Natural killer cell (primary cell): ENCODE measurements around the gene ADAMTS14. TPM values are rescaled to one million over a fixed set of nuclear protein-coding genes. Genes with fewer than 3 reads are reported as not detected.

Experiments
- ATAC-seq, 3 donors: fragments of 150-1000 bp in 2 of 3; fragments of 200-7000 bp in 1 of 3; cut with Tn5 transposase; 1 replicate in 1 of 3; 2 replicates in 2 of 3; pipeline ENCODE4 v1.10.0; 2021; ENCODE audit warnings: mild to moderate bottlenecking in 2 of 3, moderate library complexity in 2 of 3
- DNase-seq, 2 donors: peaks; one replicate each; pipeline versions ENCODE4 v3.0.0 to v3.0.0-alpha.2; 2013 to 2021; ENCODE audit warnings: mixed read lengths in 1 of 2
- H3K27ac ChIP-seq: one replicate; pipeline ENCODE4 v1.5.1; 2013; ENCODE audit warnings: mild to moderate bottlenecking, low read length
- H3K27me3 ChIP-seq: one replicate; pipeline ENCODE4 v1.6.1; 2013; ENCODE audit warnings: low read length; ENCODE audit not compliant: control insufficient read depth, insufficient read depth
- H3K36me3 ChIP-seq: one replicate; pipeline ENCODE4 v1.6.1; 2013; ENCODE audit warnings: low read length; ENCODE audit not compliant: control insufficient read depth, insufficient read depth
- H3K4me1 ChIP-seq: one replicate; pipeline ENCODE4 v1.6.1; 2013; ENCODE audit warnings: low read length; ENCODE audit not compliant: control insufficient read depth, insufficient read depth
- H3K4me3 ChIP-seq: one replicate; pipeline ENCODE4 v1.5.1; 2013; ENCODE audit warnings: low read length
- H3K9me3 ChIP-seq: one replicate; pipeline ENCODE4 v1.6.1; 2013; ENCODE audit warnings: low read length; ENCODE audit not compliant: control insufficient read depth, insufficient read depth
- H3K27ac Mint-ChIP-seq, 2 donors: one replicate each; pipeline ENCODE4 v1.8.0; 2022; ENCODE audit warnings: mild to moderate bottlenecking in 2 of 2, mixed read lengths in 2 of 2, moderate library complexity in 1 of 2
- H3K27me3 Mint-ChIP-seq, 2 donors: one replicate each; pipeline ENCODE4 v1.8.0; 2022; ENCODE audit warnings: low read depth in 2 of 2, mixed read lengths in 2 of 2
- H3K36me3 Mint-ChIP-seq: one replicate; pipeline ENCODE4 v1.8.0; 2022; ENCODE audit warnings: mixed read lengths
- H3K4me1 Mint-ChIP-seq, 2 donors: one replicate each; pipeline ENCODE4 v1.8.0; 2022; ENCODE audit warnings: mixed read lengths in 2 of 2
- H3K4me3 Mint-ChIP-seq: one replicate; pipeline ENCODE4 v1.8.0; 2022; ENCODE audit warnings: mild to moderate bottlenecking, moderate library complexity, mixed read lengths
- H3K9me3 Mint-ChIP-seq, 2 donors: one replicate each; pipeline ENCODE4 v1.8.0; 2022; ENCODE audit warnings: mixed read lengths in 2 of 2
- WGBS: methylation state at CpG from one replicate; pipeline ENCODE4 v1.1.7; 2013; ENCODE audit warnings: missing lambda C conversion rate; ENCODE audit not compliant: insufficient coverage; 5-methylcytosine and 5-hydroxymethylcytosine counted together
- intact Hi-C: fragments of 100-400 bp; cut with micrococcal nuclease; formaldehyde crosslinking; loops from one replicate; pipeline ENCODE4 v1.14.2; 2022
- total RNA-seq, 4 donors: library from RNA; stranded (reverse); fragments of 120-200 nt in 1 of 4; gene quantifications; one replicate each; pipeline versions ENCODE4 v1.2.3 to v1.2.4, GENCODE V29; 2013 to 2022
- TF ChIP-seq, protein P1 (sequence below): fragments of 200-600 bp; IDR thresholded peaks from one replicate; pipeline ENCODE4 v1.8.0; 2022; ENCODE audit warnings: antibody characterized with exemption

Gene ADAMTS14
- total RNA-seq, 3 donors from 2014 or later (not counting 1 experiment from before 2014, with no cell fraction given), result 0.70 to 1.5 (median 1.1) TPM

DNA sequence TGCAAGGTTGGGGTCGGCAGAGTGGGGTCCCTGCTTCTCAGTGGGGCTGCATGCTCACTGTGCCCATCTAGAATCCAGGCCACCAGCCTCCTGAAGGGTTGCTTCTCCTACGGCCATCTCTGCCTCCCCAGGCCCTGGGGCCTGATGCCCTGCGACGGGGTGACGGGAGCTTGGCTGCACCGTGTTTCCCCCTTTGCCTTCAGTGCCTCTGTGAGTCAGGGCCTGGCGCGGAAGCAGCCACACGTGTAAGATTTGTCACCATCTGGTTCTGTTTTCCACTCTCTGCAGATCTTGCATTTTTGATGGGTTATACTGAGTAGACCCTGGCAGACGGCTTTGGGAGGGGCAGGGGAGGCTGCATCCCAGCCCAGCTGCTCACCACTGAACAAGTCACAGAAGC lies 7.2 kb downstream of the ADAMTS14 start:
- Mint-ChIP-seq H3K4me3 (no peak overlapping the region), H3K4me1 (peaks cover 8 to 31% of the 10 kb centered on the region in 2 donors), H3K27ac (no peak overlapping the region), H3K9me3 (no peaks in the 10 kb centered on the region), H3K27me3 (no peaks in the 10 kb centered on the region), H3K36me3 (no peaks in the 10 kb centered on the region)
- Histone ChIP-seq H3K4me3 (no peak overlapping the region), H3K27me3 (no peaks in the 10 kb centered on the region), H3K4me1 (peaks cover 3% of the 10 kb centered on the region), H3K27ac (no peak overlapping the region), H3K9me3 (no peaks in the 10 kb centered on the region), H3K36me3 (no peaks in the 10 kb centered on the region)
- intact Hi-C loops, result no loop called here
- no peak for DNase-seq
- TF ChIP-seq, protein P1, sequence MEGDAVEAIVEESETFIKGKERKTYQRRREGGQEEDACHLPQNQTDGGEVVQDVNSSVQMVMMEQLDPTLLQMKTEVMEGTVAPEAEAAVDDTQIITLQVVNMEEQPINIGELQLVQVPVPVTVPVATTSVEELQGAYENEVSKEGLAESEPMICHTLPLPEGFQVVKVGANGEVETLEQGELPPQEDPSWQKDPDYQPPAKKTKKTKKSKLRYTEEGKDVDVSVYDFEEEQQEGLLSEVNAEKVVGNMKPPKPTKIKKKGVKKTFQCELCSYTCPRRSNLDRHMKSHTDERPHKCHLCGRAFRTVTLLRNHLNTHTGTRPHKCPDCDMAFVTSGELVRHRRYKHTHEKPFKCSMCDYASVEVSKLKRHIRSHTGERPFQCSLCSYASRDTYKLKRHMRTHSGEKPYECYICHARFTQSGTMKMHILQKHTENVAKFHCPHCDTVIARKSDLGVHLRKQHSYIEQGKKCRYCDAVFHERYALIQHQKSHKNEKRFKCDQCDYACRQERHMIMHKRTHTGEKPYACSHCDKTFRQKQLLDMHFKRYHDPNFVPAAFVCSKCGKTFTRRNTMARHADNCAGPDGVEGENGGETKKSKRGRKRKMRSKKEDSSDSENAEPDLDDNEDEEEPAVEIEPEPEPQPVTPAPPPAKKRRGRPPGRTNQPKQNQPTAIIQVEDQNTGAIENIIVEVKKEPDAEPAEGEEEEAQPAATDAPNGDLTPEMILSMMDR, result no peak
- 90% methylated on average over 10 of the region's 10 CpGs for WGBS
- no peak for ATAC-seq

DNA sequence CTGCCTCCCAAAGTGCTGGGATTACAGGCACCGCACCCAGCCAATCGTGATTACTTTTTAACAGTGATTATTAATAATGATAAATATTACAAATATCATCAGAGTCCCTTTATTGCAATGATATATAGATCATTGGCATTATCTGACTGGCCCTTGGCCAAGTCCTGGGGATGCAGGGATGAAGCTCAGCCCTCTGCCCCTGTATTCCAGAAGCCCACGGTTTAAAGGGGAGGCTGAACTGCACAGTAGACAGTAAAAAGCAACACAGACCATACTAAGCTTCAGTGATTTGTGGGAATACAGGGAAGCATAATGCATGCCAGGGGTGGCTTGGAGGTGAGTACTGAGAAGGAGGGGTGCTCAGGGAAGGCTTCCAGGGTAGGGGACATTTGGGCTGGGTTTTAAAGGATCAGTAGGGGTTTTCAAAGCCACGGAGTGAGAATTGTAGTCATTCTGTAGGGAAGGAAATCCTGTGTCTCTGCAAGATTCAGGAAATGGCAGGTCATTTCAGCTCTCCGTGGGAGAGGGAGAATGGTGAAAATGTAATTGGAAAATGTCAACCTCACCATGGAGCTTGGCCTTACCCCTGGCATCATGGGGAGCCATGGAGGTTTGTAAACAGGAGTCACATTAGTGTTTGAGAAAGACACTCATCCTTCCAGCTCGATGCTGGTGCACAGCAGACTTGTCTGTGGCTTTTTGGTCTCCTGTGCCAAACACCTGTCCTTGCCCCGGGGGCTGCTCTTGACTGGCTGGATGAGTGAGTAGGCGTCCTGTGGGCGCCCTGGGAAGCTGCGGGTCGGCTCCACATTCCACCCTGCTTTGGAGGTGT lies 8.8 kb downstream of the ADAMTS14 start:
- H3K4me3 ChIP-seq, result no peak overlapping the region
- WGBS, result 70% methylated on average over 9 of the region's 11 CpGs
- ATAC-seq (no peak), DNase-seq (no peak)
- Mint-ChIP-seq H3K27ac (no peak overlapping the region), H3K27me3 (no peaks in the 10 kb centered on the region), H3K4me3 (no peak overlapping the region), H3K9me3 (no peaks in the 10 kb centered on the region), H3K4me1 (peaks cover 8 to 27% of the 10 kb centered on the region in 2 donors), H3K36me3 (no peaks in the 10 kb centered on the region)
- H3K9me3 ChIP-seq, result no peaks in the 10 kb centered on the region
- H3K4me1 ChIP-seq, result peaks cover 3% of the 10 kb centered on the region
- TF ChIP-seq, protein P1, result no peak
- intact Hi-C loops, result no loop called here
- H3K27me3 ChIP-seq, result no peaks in the 10 kb centered on the region
- H3K27ac ChIP-seq, result no peak overlapping the region
- no peaks in the 10 kb centered on the region for H3K36me3 ChIP-seq

DNA sequence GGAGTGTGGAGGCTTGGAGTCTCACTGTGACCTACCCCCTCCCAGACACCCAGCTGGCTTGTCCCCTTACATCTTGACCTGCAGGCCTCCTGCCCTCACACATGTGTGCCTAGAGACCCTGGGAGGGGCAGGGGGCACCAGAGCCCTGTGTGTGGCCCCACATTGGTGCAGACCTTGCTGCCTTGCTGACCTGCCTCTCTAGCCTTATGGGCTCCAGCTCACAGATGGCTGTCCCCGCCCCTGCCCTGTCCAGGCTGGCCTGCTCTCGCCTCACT lies 9.4 kb downstream of the ADAMTS14 start:
- H3K27ac Mint-ChIP-seq, result no peak overlapping the region
- peaks cover 8 to 25% of the 10 kb centered on the region in 2 donors for H3K4me1 Mint-ChIP-seq
- WGBS, result 91% methylated on average over 2 of the region's 2 CpGs
- intact Hi-C loops, result no loop called here
- TF ChIP-seq, protein P1, result no peak
- no peaks in the 10 kb centered on the region for H3K27me3 ChIP-seq
- H3K27ac ChIP-seq, result no peak overlapping the region
- peaks cover 3% of the 10 kb centered on the region for H3K4me1 ChIP-seq
- ATAC-seq (no peak), DNase-seq (no peak)
- H3K36me3 ChIP-seq, result no peaks in the 10 kb centered on the region
- no peaks in the 10 kb centered on the region for H3K9me3 Mint-ChIP-seq
- no peaks in the 10 kb centered on the region for H3K9me3 ChIP-seq
- no peaks in the 10 kb centered on the region for H3K27me3 Mint-ChIP-seq
- H3K36me3 Mint-ChIP-seq, result no peaks in the 10 kb centered on the region
- H3K4me3 Mint-ChIP-seq, result no peak overlapping the region
- no peak overlapping the region for H3K4me3 ChIP-seq
